ENCODE results near the gene TMEM185B. TPM values are rescaled to one million over a fixed set of nuclear protein-coding genes. Genes with fewer than 3 reads are reported as not detected.

TMEM185B gene
- total RNA-seq, 1 donor from 2014 or later = 27.9 TPM

- Histone ChIP-seq H3K27ac (ENCODE audit: low read depth, low read length) (no peak overlapping the region), H4K20me1 (ENCODE audit: insufficient read depth, low read length) (no peaks in the 10 kb centered on the region), H3K36me3 (ENCODE audit: insufficient read depth, low read length) (no peaks in the 10 kb centered on the region), H3K4me1 (ENCODE audit: insufficient read depth, low read length) (peaks cover 16% of the 10 kb centered on the region), H3K4me2 (ENCODE audit: low read length) (no peak overlapping the region), H3K79me2 (ENCODE audit: insufficient read depth, low read length) (no peaks in the 10 kb centered on the region), H3K9ac (ENCODE audit: low read length) (no peak overlapping the region), H2AFZ (ENCODE audit: low read depth, low read length) (no peak overlapping the region), H3K27me3 (ENCODE audit: insufficient read depth, low read length) (no peaks in the 10 kb centered on the region), H3K4me3 (ENCODE audit: insufficient read depth, low read depth, low read length) (no peak overlapping the region), H3K9me3 (ENCODE audit: insufficient read depth, low read depth, low read length) (no peaks in the 10 kb centered on the region)
- DNase-seq (ENCODE audit: low read depth) = no peak
- H3K27ac Mint-ChIP-seq (ENCODE audit: unreplicated experiment) = no peak overlapping the region
- FAIRE-seq = peak; percentile 43
- TF ChIP-seq CTCF (IDR thresholded peaks at IDR 0.05; ENCODE audit: insufficient read depth, low read depth, low read length) (no peak), EZH2 (IDR thresholded peaks at IDR 0.05; ENCODE audit: insufficient read depth, low read length) (no peak)
- H3K4me3 Mint-ChIP-seq (ENCODE audit: unreplicated experiment) = no peak overlapping the region
- no peaks in the 10 kb centered on the region for H3K36me3 Mint-ChIP-seq (ENCODE audit: low read depth, unreplicated experiment)
- H3K9me3 Mint-ChIP-seq (ENCODE audit: unreplicated experiment) = no peaks in the 10 kb centered on the region
- peaks cover 34% of the 10 kb centered on the region for H3K27me3 Mint-ChIP-seq (ENCODE audit: low read depth, unreplicated experiment)
- H3K4me1 Mint-ChIP-seq (ENCODE audit: low read depth, unreplicated experiment) = peaks cover 12% of the 10 kb centered on the region
Observed at GRCh38 chr2:120233292-120233691, 10.1 kb upstream of the TMEM185B start.

- no peak overlapping the region for H3K4me3 Mint-ChIP-seq (ENCODE audit: unreplicated experiment)
- DNase-seq (ENCODE audit: low read depth) (no peak), FAIRE-seq (no peak)
- no peaks in the 10 kb centered on the region for H3K27me3 ChIP-seq (ENCODE audit: insufficient read depth, low read length)
- H3K79me2 ChIP-seq (ENCODE audit: insufficient read depth, low read length) = no peaks in the 10 kb centered on the region
- H3K36me3 Mint-ChIP-seq (ENCODE audit: low read depth, unreplicated experiment) = no peaks in the 10 kb centered on the region
- H3K4me3 ChIP-seq (ENCODE audit: insufficient read depth, low read depth, low read length) = no peak overlapping the region
- no peaks in the 10 kb centered on the region for H3K9me3 ChIP-seq (ENCODE audit: insufficient read depth, low read depth, low read length)
- TF ChIP-seq EZH2 (IDR thresholded peaks at IDR 0.05; ENCODE audit: insufficient read depth, low read length) = no peak
- TF ChIP-seq CTCF (IDR thresholded peaks at IDR 0.05; ENCODE audit: insufficient read depth, low read depth, low read length) = no peak
- no peaks in the 10 kb centered on the region for H3K36me3 ChIP-seq (ENCODE audit: insufficient read depth, low read length)
- no peak overlapping the region for H3K9ac ChIP-seq (ENCODE audit: low read length)
- peaks cover 46% of the 10 kb centered on the region for H3K27me3 Mint-ChIP-seq (ENCODE audit: low read depth, unreplicated experiment)
- H2AFZ ChIP-seq (ENCODE audit: low read depth, low read length) = no peak overlapping the region
- H3K4me2 ChIP-seq (ENCODE audit: low read length) = no peak overlapping the region
- H3K27ac ChIP-seq (ENCODE audit: low read depth, low read length) = no peak overlapping the region
- peaks cover 5% of the 10 kb centered on the region for H3K4me1 ChIP-seq (ENCODE audit: insufficient read depth, low read length)
- H3K9me3 Mint-ChIP-seq (ENCODE audit: unreplicated experiment) = no peaks in the 10 kb centered on the region
- H3K4me1 Mint-ChIP-seq (ENCODE audit: low read depth, unreplicated experiment) = peaks cover 2% of the 10 kb centered on the region
- no peak overlapping the region for H3K27ac Mint-ChIP-seq (ENCODE audit: unreplicated experiment)
- no peaks in the 10 kb centered on the region for H4K20me1 ChIP-seq (ENCODE audit: insufficient read depth, low read length)
Observed at GRCh38 chr2:120231974-120232635, 8.9 kb upstream of the TMEM185B start.

DNA sequence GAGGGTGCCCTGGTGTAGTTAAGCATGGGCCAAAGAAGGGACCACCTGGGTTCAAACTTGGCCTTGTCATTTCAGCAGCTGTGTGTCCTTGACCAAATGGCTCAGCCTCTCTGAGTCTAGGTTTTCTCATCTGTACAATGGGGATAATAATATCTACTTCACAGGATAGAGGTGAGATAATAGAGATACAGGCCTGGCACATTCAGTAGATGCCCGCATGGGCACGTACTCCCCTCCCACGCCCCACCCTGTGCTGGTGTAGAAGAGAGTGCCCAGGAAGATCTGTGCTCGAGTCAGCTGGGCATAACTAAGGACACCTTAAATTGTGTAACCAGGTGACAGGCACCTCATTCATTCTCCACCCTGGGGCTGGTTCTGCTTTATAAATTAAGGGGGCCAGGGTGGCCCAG, 8.4 kb upstream of the TMEM185B start:
- no peak overlapping the region for H2AFZ ChIP-seq (ENCODE audit: low read depth, low read length)
- Mint-ChIP-seq H3K4me3 (ENCODE audit: unreplicated experiment) (no peak overlapping the region), H3K27me3 (ENCODE audit: low read depth, unreplicated experiment) (peaks cover 51% of the 10 kb centered on the region), H3K27ac (ENCODE audit: unreplicated experiment) (no peak overlapping the region), H3K9me3 (ENCODE audit: unreplicated experiment) (no peaks in the 10 kb centered on the region), H3K4me1 (ENCODE audit: low read depth, unreplicated experiment) (no peaks in the 10 kb centered on the region), H3K36me3 (ENCODE audit: low read depth, unreplicated experiment) (no peaks in the 10 kb centered on the region)
- DNase-seq (ENCODE audit: low read depth) (no peak), FAIRE-seq (no peak)
- H3K27me3 ChIP-seq (ENCODE audit: insufficient read depth, low read length) = no peaks in the 10 kb centered on the region
- no peaks in the 10 kb centered on the region for H3K4me1 ChIP-seq (ENCODE audit: insufficient read depth, low read length)
- no peaks in the 10 kb centered on the region for H3K36me3 ChIP-seq (ENCODE audit: insufficient read depth, low read length)
- H4K20me1 ChIP-seq (ENCODE audit: insufficient read depth, low read length) = no peaks in the 10 kb centered on the region
- H3K4me3 ChIP-seq (ENCODE audit: insufficient read depth, low read depth, low read length) = no peak overlapping the region
- H3K27ac ChIP-seq (ENCODE audit: low read depth, low read length) = no peak overlapping the region
- H3K79me2 ChIP-seq (ENCODE audit: insufficient read depth, low read length) = no peaks in the 10 kb centered on the region
- H3K4me2 ChIP-seq (ENCODE audit: low read length) = no peak overlapping the region
- H3K9ac ChIP-seq (ENCODE audit: low read length) = no peak overlapping the region
- no peaks in the 10 kb centered on the region for H3K9me3 ChIP-seq (ENCODE audit: insufficient read depth, low read depth, low read length)
- TF ChIP-seq CTCF (IDR thresholded peaks at IDR 0.05; ENCODE audit: insufficient read depth, low read depth, low read length) = no peak
- no peak for TF ChIP-seq EZH2 (IDR thresholded peaks at IDR 0.05; ENCODE audit: insufficient read depth, low read length)

All from astrocyte (in vitro differentiated cells and primary cell).